Vagina (tissue), 2 donors: ENCODE data around the gene CSTPP1. TPM values are rescaled to one million over a fixed set of nuclear protein-coding genes. Genes with fewer than 3 reads are reported as not detected.
"Not testable (repeated sequence)": the region's sequence is repeated elsewhere in the genome, so short reads cannot be mapped to it uniquely, and the experiment has no call there.

Experiments
- DNase-seq, 2 donors: peaks; one replicate each; pipeline ENCODE4 v3.0.0-alpha.2; 2017; ENCODE audit errors: extremely low spot score in 2 of 2
- H3K27ac ChIP-seq: fragments of 200-600 bp; sonication (generic); one replicate; pipeline ENCODE4 v1.5.1; 2019
- H3K27me3 ChIP-seq: fragments of 200-600 bp; sonication (generic); one replicate; pipeline ENCODE4 v1.5.1; 2019
- H3K36me3 ChIP-seq, 2 donors: fragments of 200-600 bp; sonication (generic); one replicate each; pipeline ENCODE4 v1.5.1; 2017 to 2019
- H3K4me1 ChIP-seq: fragments of 200-600 bp; sonication (generic); one replicate; pipeline ENCODE4 v1.5.1; 2019
- H3K4me3 ChIP-seq, 2 donors: fragments of 200-600 bp; sonication (generic); 1 replicate in 1 of 2; 2 replicates in 1 of 2; pipeline ENCODE4 v1.5.1; 2016 to 2019
- H3K9me3 ChIP-seq: fragments of 200-600 bp; sonication (generic); one replicate; pipeline ENCODE4 v1.5.1; 2019
- CTCF ChIP-seq, 3 experiments: fragments of 450-650 bp in 2 of 3; fragments of 200-600 bp in 1 of 3; sonication (generic) in 1 of 3; IDR thresholded peaks; one replicate each; pipeline ENCODE4 v1.5.1; 2017 to 2019; ENCODE audit warnings: antibody characterized with exemption in 3 of 3, mild to moderate bottlenecking in 2 of 3, moderate library complexity in 2 of 3
- POLR2A ChIP-seq, 2 donors: fragments of 450-650 bp; IDR thresholded peaks; one replicate each; pipeline ENCODE4 v1.6.1; 2017; ENCODE audit warnings: antibody characterized with exemption in 2 of 2, mild to moderate bottlenecking in 2 of 2, moderate library complexity in 2 of 2
- POLR2AphosphoS5 ChIP-seq, 2 donors: sonication (generic); formaldehyde crosslinking; IDR thresholded peaks; one replicate each; pipeline ENCODE4 v1.9.0; 2017; ENCODE audit warnings: antibody characterized with exemption in 2 of 2, mild to moderate bottlenecking in 2 of 2, low read depth in 1 of 2; ENCODE audit not compliant: insufficient read depth in 1 of 2
- intact Hi-C: fragments of 100-400 bp; cut with DNase I; formaldehyde crosslinking; loops from one replicate; pipeline ENCODE4 v1.15.1; 2023
- total RNA-seq: library from RNA; depleted of rRNA; stranded (reverse); fragments of >200 nt; gene quantifications from one replicate; pipeline ENCODE4 v1.2.3, GENCODE V29; 2016

CSTPP1 gene
- total RNA-seq, 1 donor from 2014 or later, result 30.7 TPM

GRCh38 chr11:47108214-47108613 is 171.7 kb downstream of the CSTPP1 start:
- Histone ChIP-seq H3K4me3 (no peak overlapping the region), H3K4me1 (no peaks in the 10 kb centered on the region), H3K27me3 (no peaks in the 10 kb centered on the region), H3K36me3 (no peaks in the 10 kb centered on the region), H3K9me3 (no peaks in the 10 kb centered on the region), H3K27ac (no peak overlapping the region)
- intact Hi-C loops, result no loop called here
- TF ChIP-seq POLR2AphosphoS5 (IDR thresholded peaks at IDR 0.05; ENCODE audit: insufficient read depth in 1 of 2, low read depth in 1 of 2) (no peak), POLR2A (IDR thresholded peaks at IDR 0.05) (no peak), CTCF (IDR thresholded peaks at IDR 0.05) (no peak)
- no peak for DNase-seq

- Histone ChIP-seq H3K4me3 (no peak overlapping the region), H3K27me3 (no peaks in the 10 kb centered on the region), H3K4me1 (no peaks in the 10 kb centered on the region), H3K9me3 (no peaks in the 10 kb centered on the region), H3K27ac (no peak overlapping the region), H3K36me3 (no peaks in the 10 kb centered on the region)
- TF ChIP-seq POLR2A (IDR thresholded peaks at IDR 0.05) (no peak), CTCF (IDR thresholded peaks at IDR 0.05) (no peak), POLR2AphosphoS5 (IDR thresholded peaks at IDR 0.05; ENCODE audit: insufficient read depth in 1 of 2, low read depth in 1 of 2) (no peak)
- intact Hi-C loops, result no loop called here
- DNase-seq, result no peak
Observed at GRCh38 chr11:47109051-47109726, 172.6 kb downstream of the CSTPP1 start.

- Histone ChIP-seq H3K36me3 (no peaks in the 10 kb centered on the region), H3K4me3 (no peak overlapping the region), H3K27ac (no peak overlapping the region), H3K4me1 (no peaks in the 10 kb centered on the region), H3K9me3 (no peaks in the 10 kb centered on the region), H3K27me3 (no peaks in the 10 kb centered on the region)
- TF ChIP-seq POLR2AphosphoS5 (IDR thresholded peaks at IDR 0.05; ENCODE audit: insufficient read depth in 1 of 2, low read depth in 1 of 2) (no peak), CTCF (IDR thresholded peaks at IDR 0.05) (no peak), POLR2A (IDR thresholded peaks at IDR 0.05) (no peak)
- intact Hi-C loops, result no loop called here
- DNase-seq, result no peak
Observed at GRCh38 chr11:47109727-47110246, 173.2 kb downstream of the CSTPP1 start.

- no peaks in the 10 kb centered on the region for H3K36me3 ChIP-seq
- TF ChIP-seq POLR2A (IDR thresholded peaks at IDR 0.05) (no peak), POLR2AphosphoS5 (IDR thresholded peaks at IDR 0.05; ENCODE audit: insufficient read depth in 1 of 2, low read depth in 1 of 2) (no peak), CTCF (IDR thresholded peaks at IDR 0.05) (no peak)
- intact Hi-C loops, result no loop called here
- H3K27ac ChIP-seq, result no peak overlapping the region
- H3K4me3 ChIP-seq, result no peak overlapping the region
- DNase-seq, result no peak
- no peaks in the 10 kb centered on the region for H3K4me1 ChIP-seq
- H3K9me3 ChIP-seq, result no peaks in the 10 kb centered on the region
- no peaks in the 10 kb centered on the region for H3K27me3 ChIP-seq
Observed at GRCh38 chr11:47111318-47111804, 174.8 kb downstream of the CSTPP1 start.

- H3K36me3 ChIP-seq, H3K9me3 ChIP-seq, intact Hi-C loops, H3K4me1 ChIP-seq, H3K27ac ChIP-seq, DNase-seq, H3K27me3 ChIP-seq, H3K4me3 ChIP-seq: not testable (repeated sequence)
Observed at GRCh38 chr11:47112941-47113340, 176.4 kb downstream of the CSTPP1 start.
